ENCODE measurements around the gene ANAPC1.
"Not testable (repeated sequence)": the region's sequence is repeated elsewhere in the genome, so short reads cannot be mapped to it uniquely, and the experiment has no call there.

The ANAPC1 gene

DNA sequence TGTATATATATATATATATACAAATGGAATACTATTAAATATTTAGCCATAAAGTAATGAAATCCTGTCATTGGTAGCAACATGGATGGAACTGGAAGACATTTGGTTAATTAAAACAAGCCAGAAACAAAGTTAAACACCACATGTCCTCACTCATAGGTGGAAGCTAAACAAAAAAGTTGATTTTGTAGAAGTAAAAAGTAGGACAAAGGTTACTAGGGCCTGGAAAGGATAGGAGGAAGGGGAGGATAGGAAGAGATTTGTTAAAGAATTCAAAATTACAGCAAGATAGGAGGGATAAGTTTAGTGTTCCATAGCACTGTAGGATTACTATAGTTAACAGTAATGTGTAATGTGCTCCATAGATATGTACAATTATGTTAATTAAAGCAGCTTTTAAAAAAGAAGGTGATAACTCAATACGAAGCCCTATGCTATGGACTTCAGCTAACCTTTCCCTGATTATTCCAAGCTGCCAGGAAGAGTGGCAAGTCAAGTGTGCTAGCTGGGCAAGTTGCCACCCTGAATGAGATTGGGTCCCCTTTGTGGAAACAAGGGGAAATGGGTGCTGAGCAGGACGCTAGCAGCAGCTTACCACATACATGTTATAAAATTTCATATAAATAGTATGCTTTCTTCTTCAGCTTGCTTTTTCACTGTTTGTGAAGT, 26.8 kb upstream of the ANAPC1 start:
- DNase-seq (ENCODE audit: insufficient read length, low spot score) (no peak), FAIRE-seq (no peak)
- no peak for TF ChIP-seq POLR2A (IDR thresholded peaks at IDR 0.05; ENCODE audit: low read depth, low read length)

DNA sequence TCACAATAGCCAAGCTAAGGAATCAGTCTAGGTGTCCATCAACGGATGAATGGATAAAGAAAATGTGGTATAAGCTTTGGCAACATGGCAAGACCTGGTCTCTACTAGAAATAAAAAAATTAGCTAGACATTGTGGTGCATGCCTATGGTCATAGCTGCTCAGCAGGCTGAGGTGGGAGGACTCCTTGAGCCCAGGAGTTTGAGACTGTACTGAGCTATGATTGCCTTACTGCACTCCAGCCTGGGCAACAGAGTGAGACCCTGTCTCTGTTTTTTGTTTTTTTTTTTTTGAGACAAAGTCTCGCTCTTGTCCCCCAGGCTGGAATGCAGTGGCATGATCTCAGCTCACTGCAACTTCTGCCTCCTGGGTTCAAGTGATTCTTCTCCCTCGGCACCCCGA, 26.0 kb upstream of the ANAPC1 start:
- not testable (repeated sequence) for DNase-seq (ENCODE audit: insufficient read length, low spot score); FAIRE-seq

DNA sequence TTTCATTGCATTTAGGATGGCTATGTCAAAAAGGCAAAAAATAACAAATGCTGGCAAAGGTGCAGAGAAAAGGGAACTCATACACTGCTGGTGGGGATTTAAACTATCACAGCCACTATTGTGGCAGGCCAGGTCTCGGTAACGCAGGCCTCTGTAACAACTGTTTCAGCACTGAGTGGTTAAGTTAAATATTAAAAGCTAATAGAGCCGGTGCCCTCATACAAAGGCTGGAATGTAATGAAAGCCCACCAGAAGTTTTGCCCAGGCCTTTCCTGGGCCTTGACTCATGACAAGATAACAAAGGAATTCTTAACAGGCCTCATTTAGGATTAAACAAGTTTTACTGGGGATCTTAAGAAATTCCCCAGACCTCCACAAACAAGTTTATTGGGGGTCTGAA, 25.1 kb upstream of the ANAPC1 start:
- no peak for FAIRE-seq
- no peak for TF ChIP-seq POLR2A (IDR thresholded peaks at IDR 0.05; ENCODE audit: low read depth, low read length)
- no peak for DNase-seq (ENCODE audit: insufficient read length, low spot score)

DNA sequence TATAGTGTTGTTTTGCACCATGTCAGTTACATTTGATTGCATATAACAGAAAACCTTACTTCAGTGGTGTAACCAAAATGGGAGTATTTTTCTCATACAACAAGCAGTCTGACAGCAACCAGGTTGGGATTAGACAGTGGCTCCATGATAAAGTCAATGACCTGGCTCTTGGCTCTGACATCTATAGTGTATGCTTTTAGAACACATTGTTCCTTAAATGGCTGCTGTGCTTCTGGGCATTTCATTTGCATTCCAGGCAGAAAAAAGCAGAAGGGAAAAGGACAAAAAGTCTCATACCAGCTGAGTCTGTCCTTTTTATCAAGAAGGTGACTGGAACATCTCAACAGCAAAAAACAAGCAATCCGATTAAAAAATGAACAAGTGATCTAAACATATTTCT, 24.6 kb upstream of the ANAPC1 start:
- no peak for FAIRE-seq
- no peak for DNase-seq (ENCODE audit: insufficient read length, low spot score)
- no peak for TF ChIP-seq POLR2A (IDR thresholded peaks at IDR 0.05; ENCODE audit: low read depth, low read length)

DNA sequence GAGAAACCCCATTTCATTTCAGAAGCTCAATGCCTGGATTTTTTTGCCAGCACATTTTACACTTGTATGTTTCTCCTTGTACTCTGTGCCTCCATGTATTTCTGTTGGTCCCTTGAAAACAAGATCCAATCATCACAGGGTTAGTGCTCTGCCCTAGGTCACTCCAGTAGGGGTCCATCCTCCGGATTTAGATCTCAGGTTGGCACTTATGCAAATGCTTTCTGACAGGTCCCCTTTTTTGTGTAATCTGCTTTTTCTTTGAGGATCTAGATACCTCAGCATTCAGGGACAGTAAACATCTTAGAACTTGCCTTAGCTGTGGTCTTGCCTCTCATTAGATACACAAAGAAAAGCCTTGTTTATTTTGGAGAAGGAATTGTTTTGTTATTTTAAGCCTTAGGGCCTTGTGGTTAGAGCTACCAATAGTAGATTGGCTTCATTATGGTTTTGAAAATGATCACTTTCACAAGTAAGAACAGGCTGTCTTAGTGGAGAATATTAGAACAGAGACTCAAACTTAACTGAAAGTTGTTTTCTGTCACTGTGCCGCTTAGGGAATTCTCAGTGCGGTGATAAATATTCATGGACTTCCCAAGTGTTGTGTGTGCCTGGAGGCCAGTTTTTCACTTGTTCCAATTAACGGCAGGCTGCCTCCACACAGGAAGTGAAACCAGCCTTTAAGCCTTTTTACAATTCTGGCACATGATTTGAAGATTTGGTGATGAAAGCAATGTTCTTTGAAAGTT, 22.2 kb upstream of the ANAPC1 start:
- FAIRE-seq (no peak), DNase-seq (ENCODE audit: insufficient read length, low spot score) (no peak)

DNA sequence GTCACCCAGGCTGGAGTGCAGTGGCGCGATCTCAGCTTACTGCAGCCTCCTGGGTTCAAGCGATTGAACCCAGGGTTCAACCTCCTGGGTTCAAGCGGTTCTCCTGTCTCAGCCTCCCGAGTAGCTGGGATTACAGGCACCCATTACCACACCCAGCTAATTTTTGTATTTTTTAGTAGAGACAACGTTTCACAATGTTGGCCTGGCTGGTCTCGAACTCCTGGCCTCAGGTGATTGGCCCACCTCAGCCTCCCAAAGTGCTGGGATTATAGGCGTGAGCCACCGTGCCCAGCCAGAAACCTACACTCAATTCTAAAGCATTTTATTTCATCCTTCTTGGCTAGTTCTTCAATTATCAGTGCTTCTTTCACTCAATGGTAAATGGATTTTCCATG, 21.5 kb upstream of the ANAPC1 start:
- not testable (repeated sequence) for DNase-seq (ENCODE audit: insufficient read length, low spot score); FAIRE-seq

More for the DNA sequence above, 22.2 kb upstream of the ANAPC1 start:
- no peak for TF ChIP-seq POLR2A (IDR thresholded peaks at IDR 0.05; ENCODE audit: low read depth, low read length)

DNA sequence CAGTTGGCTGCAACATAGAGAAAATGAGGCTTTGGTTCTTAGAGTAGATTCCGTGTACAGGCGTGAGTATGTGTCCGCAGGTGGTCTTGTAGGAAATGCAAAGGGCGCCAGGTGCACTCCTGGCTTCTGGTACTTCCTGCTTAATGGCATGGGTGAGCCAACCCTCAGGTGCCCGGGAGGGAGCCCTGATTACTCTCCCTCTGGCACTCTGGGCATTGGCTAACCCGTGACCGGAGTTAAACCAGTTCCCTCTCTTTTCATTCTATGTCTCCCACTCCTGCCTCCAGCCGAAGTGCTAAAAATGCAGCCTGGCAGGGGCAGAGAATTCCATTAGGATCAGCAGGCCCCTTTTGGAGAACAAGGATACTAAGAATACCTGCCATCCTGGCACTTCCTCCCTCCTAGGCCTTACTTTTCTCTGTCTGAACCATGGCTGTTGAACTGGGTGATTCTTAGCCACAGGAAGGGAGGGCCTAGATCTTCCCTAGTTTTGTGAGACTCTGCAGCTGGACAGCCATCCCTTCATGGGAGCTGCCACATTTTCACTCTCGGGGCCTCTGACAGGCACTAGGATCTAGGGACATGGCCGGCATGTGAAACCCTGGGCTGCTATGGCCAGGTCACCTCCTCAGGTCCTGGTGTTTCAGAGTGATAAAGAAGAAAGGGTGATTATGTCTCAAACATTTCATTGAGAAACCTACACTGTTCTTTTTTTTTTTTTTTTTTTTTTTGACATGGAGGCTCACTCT, 20.9 kb upstream of the ANAPC1 start:
- DNase-seq (ENCODE audit: insufficient read length, low spot score) (no peak), FAIRE-seq (no peak)
- no peak for TF ChIP-seq POLR2A (IDR thresholded peaks at IDR 0.05; ENCODE audit: low read depth, low read length)

DNA sequence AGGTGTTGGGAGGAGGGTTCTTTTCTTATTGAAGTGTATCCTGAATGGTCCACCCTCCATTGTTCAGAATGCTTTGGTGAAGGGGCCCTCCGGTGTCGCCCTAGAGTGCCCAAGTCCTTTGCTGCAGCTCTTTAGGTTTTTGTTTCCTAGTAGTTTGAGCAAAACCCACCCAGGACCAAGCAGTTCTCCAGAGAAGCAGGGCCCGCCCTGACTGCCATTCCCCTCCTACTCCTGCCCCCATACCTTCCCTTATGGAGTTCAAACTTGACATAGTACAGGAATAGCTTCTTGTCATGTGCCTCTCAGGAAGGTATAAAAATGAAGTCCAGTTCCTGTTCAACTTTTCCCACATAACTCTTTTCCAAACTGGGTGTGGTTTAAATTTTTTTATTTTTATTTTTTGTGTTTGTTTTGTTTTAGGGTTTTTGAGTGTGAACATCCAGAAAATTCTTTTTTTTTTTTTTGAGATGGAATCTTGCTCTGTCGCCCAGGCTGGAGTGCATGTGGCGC, 20.0 kb upstream of the ANAPC1 start:
- no peak for FAIRE-seq
- no peak for TF ChIP-seq POLR2A (IDR thresholded peaks at IDR 0.05; ENCODE audit: low read depth, low read length)
- no peak for DNase-seq (ENCODE audit: insufficient read length, low spot score)

DNA sequence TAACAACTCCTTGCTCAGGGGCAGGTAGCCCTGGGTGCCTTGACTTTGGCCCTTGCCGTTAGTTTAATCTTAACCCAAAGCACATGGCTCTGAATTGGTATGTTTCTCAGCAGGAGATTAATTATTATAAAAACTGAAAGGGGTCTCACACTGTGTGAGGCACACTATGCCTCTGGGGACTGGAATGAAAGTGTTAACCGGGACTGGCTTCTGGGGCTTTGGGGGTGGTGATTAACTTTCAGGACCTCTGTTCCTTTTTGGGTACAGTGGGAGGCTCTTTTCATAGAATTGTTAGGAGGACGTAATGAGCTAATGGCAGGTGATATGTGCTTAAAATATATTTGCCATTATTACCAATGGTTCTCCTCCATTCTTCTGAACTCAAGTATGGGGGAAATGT, 19.5 kb upstream of the ANAPC1 start:
- no peak for DNase-seq (ENCODE audit: insufficient read length, low spot score)
- FAIRE-seq = no peak
- no peak for TF ChIP-seq POLR2A (IDR thresholded peaks at IDR 0.05; ENCODE audit: low read depth, low read length)

DNA sequence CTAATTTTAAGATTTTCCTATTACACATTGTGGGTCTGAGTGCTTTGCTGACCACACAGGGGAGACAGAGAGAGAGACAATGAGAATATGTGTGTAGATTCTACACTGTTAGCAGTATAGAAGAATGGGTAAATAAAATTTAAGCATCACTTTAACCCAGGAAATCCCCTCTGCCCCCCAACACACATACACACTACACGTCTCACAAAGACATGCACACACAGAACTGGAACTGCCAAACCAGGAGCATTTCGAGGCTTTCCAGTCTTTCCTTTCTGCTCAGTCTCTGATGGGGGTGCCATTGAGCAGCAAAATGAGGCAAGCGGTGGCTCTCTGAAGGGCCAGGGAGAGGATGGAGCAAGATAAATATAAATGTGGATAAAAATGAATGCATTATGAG, 16.9 kb upstream of the ANAPC1 start:
- no peak for FAIRE-seq
- no peak for DNase-seq (ENCODE audit: insufficient read length, low spot score)
- TF ChIP-seq POLR2A (IDR thresholded peaks at IDR 0.05; ENCODE audit: low read depth, low read length) = no peak

DNA sequence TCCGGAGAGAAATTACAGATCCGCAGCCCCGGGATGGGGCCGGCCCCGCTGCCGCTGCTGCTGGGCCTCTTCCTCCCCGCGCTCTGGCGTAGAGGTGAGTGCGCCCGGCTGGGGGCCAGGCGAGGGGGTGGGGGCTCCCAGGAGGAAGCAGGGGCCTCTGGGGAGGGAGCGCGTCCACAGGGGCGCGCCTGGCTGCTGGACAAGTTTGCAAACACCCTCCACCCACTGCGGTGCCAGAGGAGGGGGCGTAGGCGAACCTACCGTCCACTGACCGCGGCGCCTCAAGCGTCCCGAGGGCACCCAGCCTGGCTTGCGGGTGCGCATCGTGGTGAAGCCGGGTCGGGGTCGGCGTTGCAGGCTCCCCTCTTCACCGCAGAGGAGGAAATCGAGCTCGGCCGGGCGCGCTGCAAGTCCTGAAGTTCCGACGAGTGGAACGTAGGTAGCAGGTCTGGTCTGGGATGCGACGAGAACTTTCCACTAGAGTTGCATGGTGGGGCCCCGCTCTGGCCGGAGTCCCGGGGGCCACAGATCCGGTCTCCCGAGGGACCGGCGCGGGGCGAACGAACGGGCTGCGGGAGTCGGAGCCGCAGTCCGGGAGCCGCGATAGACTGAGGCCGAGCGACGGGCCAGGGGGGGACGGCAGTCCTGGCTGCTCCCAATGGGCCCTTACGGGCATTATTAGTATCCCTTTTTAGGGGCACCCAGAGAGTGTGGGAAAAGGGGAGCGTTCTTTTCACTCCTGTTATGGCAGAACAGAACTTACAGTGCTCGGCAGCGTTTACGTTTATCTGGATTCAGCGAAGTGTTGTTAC, 14.9 kb upstream of the ANAPC1 start:
- DNase-seq (ENCODE audit: insufficient read length, low spot score) = no peak
- no peak for FAIRE-seq
- TF ChIP-seq POLR2A (IDR thresholded peaks at IDR 0.05; ENCODE audit: low read depth, low read length) = no peak

DNA sequence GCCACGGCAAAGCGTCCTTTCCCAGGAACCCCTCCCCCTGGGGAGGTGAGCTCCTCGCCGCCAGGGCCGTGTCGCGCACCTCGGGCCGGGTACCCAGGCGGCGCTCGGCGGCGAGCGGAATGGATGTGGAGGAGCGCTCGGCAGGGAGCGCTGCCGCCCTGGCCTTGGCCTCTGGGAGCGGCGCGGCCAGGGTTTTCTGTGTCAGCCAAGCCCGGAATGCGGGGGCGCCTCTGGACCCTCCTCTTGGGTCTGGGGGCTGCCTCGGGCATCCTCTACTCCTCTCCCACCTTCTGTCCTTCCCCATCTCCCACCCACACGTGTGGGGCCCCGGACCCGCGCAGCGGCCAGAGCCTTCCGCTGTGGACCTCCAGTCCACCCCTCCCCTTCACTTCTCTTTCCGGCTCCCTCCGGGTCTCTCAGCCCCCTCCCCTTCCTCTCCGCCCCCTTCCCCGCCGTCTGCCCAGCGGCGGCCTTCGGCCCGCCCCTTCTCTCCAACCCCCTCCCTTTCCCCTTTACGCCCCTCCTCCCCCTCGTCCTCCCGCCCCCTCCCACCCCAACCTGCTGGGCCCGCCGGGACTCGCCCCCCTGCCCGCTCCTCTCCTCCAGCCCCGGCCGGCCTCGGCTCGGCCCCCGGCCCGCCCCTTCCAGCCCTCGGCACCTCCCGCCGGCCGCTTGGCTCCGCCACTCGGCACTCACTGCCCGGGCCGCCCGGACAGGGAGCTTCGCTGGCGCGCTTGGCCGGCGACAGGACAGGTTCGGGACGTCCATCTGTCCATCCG, 14.1 kb upstream of the ANAPC1 start, which contains the start of gene MERTK:
Gene MERTK, plus strand, starts transcription at position 684 of the 779 bp plus-strand sequence. CDS start 129 bp downstream, outside the sequence.
- FAIRE-seq (no peak), DNase-seq (ENCODE audit: insufficient read length, low spot score) (peak; percentile 47)
- TF ChIP-seq POLR2A (IDR thresholded peaks at IDR 0.05; ENCODE audit: low read depth, low read length) = no peak

DNA sequence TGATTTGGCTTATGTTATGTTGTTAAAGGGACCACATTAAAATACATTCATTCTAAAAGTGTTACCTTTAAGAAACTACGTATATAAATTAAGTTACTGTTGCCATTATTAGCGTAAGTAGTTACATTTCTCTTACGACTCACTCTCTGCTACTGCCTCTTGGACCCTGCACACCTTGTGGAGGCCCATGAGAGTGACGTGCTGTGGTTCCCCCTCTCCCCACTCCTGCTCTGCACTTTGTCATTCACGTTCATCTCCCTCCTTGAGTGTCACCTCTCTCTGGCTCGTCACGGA, 13.6 kb upstream of the ANAPC1 start:
- no peak for TF ChIP-seq POLR2A (IDR thresholded peaks at IDR 0.05; ENCODE audit: low read depth, low read length)
- DNase-seq (ENCODE audit: insufficient read length, low spot score) = no peak
- FAIRE-seq = no peak

Data from H54 (cell line).